HUES48 (cell line): ENCODE data around the gene FCGBP.
"Not testable (repeated sequence)": the region's sequence is repeated elsewhere in the genome, so short reads cannot be mapped to it uniquely, and the experiment has no call there.

Experiments
- H3K27ac ChIP-seq: one replicate; pipeline ENCODE4 v1.7.0; 2013; ENCODE audit warnings: low read depth, low read length, inconsistent platforms
- H3K27me3 ChIP-seq: 2 replicates; pipeline ENCODE4 v1.6.1; 2013; ENCODE audit warnings: mild to moderate bottlenecking, low read length; ENCODE audit not compliant: control insufficient read depth, insufficient read depth
- H3K36me3 ChIP-seq: 2 replicates; pipeline ENCODE4 v1.6.1; 2013; ENCODE audit warnings: low read length; ENCODE audit not compliant: control insufficient read depth, insufficient read depth
- H3K4me1 ChIP-seq: 2 replicates; pipeline ENCODE4 v1.6.1; 2013; ENCODE audit warnings: mild to moderate bottlenecking, low read length; ENCODE audit not compliant: control insufficient read depth, insufficient read depth
- H3K4me3 ChIP-seq: 2 replicates; pipeline ENCODE4 v1.5.1; 2013; ENCODE audit warnings: mild to moderate bottlenecking, low read depth, low read length
- H3K9ac ChIP-seq: 2 replicates; pipeline ENCODE4 v1.6.1; 2013; ENCODE audit warnings: mild to moderate bottlenecking, low read depth, low read length, moderate library complexity
- H3K9me3 ChIP-seq: 2 replicates; pipeline ENCODE4 v1.6.1; 2013; ENCODE audit warnings: low read length; ENCODE audit not compliant: control insufficient read depth, insufficient read depth

FCGBP gene

GRCh38 chr19:39968789-39969188, 34.4 kb upstream of the FCGBP start:
- Histone ChIP-seq H3K9ac (no peak overlapping the region), H3K9me3 (no peaks in the 10 kb centered on the region), H3K36me3 (peaks cover 18% of the 10 kb centered on the region), H3K4me3 (no peak overlapping the region), H3K27ac (no peak overlapping the region), H3K4me1 (peaks cover 3% of the 10 kb centered on the region; the same call in 1 of the 2 replicates), H3K27me3 (no peaks in the 10 kb centered on the region)

- Histone ChIP-seq H3K4me3 (no peak overlapping the region), H3K9ac (no peak overlapping the region), H3K4me1 (peaks cover 3% of the 10 kb centered on the region; the same call in 1 of the 2 replicates), H3K36me3 (peaks cover 5% of the 10 kb centered on the region), H3K27ac (no peak overlapping the region), H3K27me3 (no peaks in the 10 kb centered on the region), H3K9me3 (no peaks in the 10 kb centered on the region)
Measured at GRCh38 chr19:39967561-39967960, 33.1 kb upstream of the FCGBP start.

GRCh38 chr19:39966617-39967016, 32.2 kb upstream of the FCGBP start:
- no peaks in the 10 kb centered on the region for H3K27me3 ChIP-seq
- H3K4me3 ChIP-seq, result no peak overlapping the region
- H3K36me3 ChIP-seq, result no peaks in the 10 kb centered on the region
- peaks cover 3% of the 10 kb centered on the region; the same call in 1 of the 2 replicates for H3K4me1 ChIP-seq
- H3K9ac ChIP-seq, result no peak overlapping the region
- H3K27ac ChIP-seq, result no peak overlapping the region
- H3K9me3 ChIP-seq, result no peaks in the 10 kb centered on the region

GRCh38 chr19:39963898-39964297, 29.5 kb upstream of the FCGBP start:
- Histone ChIP-seq H3K9ac (no peak overlapping the region), H3K4me1 (peaks cover 15% of the 10 kb centered on the region; the same call in 1 of the 2 replicates), H3K36me3 (no peaks in the 10 kb centered on the region)

GRCh38 chr19:39959407-39959806, 25.0 kb upstream of the FCGBP start:
- not testable (repeated sequence) for H3K36me3 ChIP-seq, H3K9ac ChIP-seq, H3K27me3 ChIP-seq, H3K4me3 ChIP-seq, H3K9me3 ChIP-seq, H3K27ac ChIP-seq
- H3K4me1 ChIP-seq, result peaks cover 17% of the 10 kb centered on the region; the same call in 1 of the 2 replicates

More at GRCh38 chr19:39963898-39964297, 29.5 kb upstream of the FCGBP start:
- Histone ChIP-seq H3K27ac (no peak overlapping the region), H3K9me3 (no peaks in the 10 kb centered on the region), H3K27me3 (no peaks in the 10 kb centered on the region), H3K4me3 (no peak overlapping the region)

GRCh38 chr19:39958942-39959341, 24.5 kb upstream of the FCGBP start:
- H3K27me3 ChIP-seq, H3K27ac ChIP-seq, H3K4me3 ChIP-seq, H3K9me3 ChIP-seq, H3K36me3 ChIP-seq, H3K9ac ChIP-seq: not testable (repeated sequence)
- H3K4me1 ChIP-seq, result peaks cover 17% of the 10 kb centered on the region; the same call in 1 of the 2 replicates

- not testable (repeated sequence) for H3K27me3 ChIP-seq, H3K4me3 ChIP-seq, H3K9me3 ChIP-seq, H3K36me3 ChIP-seq, H3K9ac ChIP-seq, H3K27ac ChIP-seq
- peaks cover 17% of the 10 kb centered on the region; the same call in 1 of the 2 replicates for H3K4me1 ChIP-seq
Measured at GRCh38 chr19:39957886-39958285, 23.5 kb upstream of the FCGBP start.

- no peak overlapping the region for H3K4me3 ChIP-seq
- H3K9ac ChIP-seq, result no peak overlapping the region
- no peaks in the 10 kb centered on the region for H3K9me3 ChIP-seq
- no peak overlapping the region for H3K27ac ChIP-seq
- 0 out of 2 replicates have a peak, but pooled peaks cover 2% of the 10 kb centered on the region for H3K4me1 ChIP-seq
- no peaks in the 10 kb centered on the region for H3K27me3 ChIP-seq
- H3K36me3 ChIP-seq, result no peaks in the 10 kb centered on the region
Measured at GRCh38 chr19:39953915-39954314, 19.5 kb upstream of the FCGBP start.

GRCh38 chr19:39951686-39952085, 17.3 kb upstream of the FCGBP start:
- H3K4me1 ChIP-seq, result no peaks in the 10 kb centered on the region
- H3K9me3 ChIP-seq, result no peaks in the 10 kb centered on the region
- H3K36me3 ChIP-seq, result no peaks in the 10 kb centered on the region
- no peaks in the 10 kb centered on the region for H3K27me3 ChIP-seq
- H3K4me3 ChIP-seq, result no peak overlapping the region
- H3K9ac ChIP-seq, result no peak overlapping the region
- H3K27ac ChIP-seq, result no peak overlapping the region

- Histone ChIP-seq H3K27ac (no peak overlapping the region), H3K4me3 (no peak overlapping the region), H3K36me3 (no peaks in the 10 kb centered on the region), H3K4me1 (no peaks in the 10 kb centered on the region), H3K9ac (no peak overlapping the region), H3K9me3 (no peaks in the 10 kb centered on the region), H3K27me3 (no peaks in the 10 kb centered on the region)
Measured at GRCh38 chr19:39951065-39951650, 16.7 kb upstream of the FCGBP start.

GRCh38 chr19:39949026-39949747, 14.8 kb upstream of the FCGBP start:
- H3K27me3 ChIP-seq, result no peaks in the 10 kb centered on the region
- no peak overlapping the region for H3K27ac ChIP-seq
- H3K4me3 ChIP-seq, result no peak overlapping the region
- no peaks in the 10 kb centered on the region for H3K9me3 ChIP-seq
- H3K36me3 ChIP-seq, result no peaks in the 10 kb centered on the region
- H3K4me1 ChIP-seq, result no peaks in the 10 kb centered on the region
- no peak overlapping the region for H3K9ac ChIP-seq
